Measurements from ENCODE around the gene CCDC187. TPM values are rescaled to one million over a fixed set of nuclear protein-coding genes. Genes with fewer than 3 reads are reported as not detected.
A peak's percentile ranks its signal among the peaks of the same experiment; 100 is the strongest.
"Not testable (repeated sequence)": the region's sequence is repeated elsewhere in the genome, so short reads cannot be mapped to it uniquely, and the experiment has no call there.

The CCDC187 gene
- total RNA-seq, 1 donor from 2014 or later: not detected

DNA sequence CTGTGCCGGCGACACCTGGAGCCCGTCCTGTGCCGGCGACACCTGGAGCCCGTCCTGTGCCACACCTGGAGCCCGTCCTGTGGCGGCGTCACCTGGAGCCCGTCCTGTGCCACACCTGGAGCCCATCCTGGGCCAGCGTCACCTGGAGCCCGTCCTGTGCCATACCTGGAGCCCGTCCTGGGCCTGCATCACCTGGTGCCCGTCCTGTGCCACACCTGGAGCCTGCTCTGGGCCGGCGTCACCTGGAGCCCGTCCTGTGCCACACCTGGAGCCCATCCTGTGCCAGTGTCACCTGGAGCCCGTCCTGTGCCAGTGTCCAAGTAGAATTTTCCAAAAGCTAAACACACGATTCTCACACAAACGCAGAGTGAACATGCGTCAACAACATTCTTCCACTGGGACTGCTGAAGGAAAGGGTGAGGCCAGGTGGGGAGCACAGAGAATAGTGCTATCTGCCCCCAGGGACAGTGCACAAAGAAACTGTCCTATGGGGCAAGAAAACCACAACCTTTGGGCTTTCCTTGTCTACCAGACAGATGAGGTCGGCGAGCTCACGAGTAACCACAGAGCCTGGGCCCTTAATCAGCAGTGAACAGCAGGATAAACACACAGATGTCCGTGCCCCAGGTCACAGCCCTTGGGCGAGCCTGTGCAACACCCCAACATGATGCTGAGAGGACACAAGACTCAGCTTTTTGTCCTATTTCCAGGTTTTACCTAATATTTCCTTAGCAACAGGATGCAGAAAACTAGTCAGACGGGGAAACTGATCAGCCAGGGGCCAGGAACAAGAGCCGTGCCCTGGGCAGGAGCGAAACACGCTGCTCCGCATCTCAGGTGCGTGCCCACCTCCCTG lies 66.2 kb downstream of the CCDC187 start:
- DNase-seq: no peak

DNA sequence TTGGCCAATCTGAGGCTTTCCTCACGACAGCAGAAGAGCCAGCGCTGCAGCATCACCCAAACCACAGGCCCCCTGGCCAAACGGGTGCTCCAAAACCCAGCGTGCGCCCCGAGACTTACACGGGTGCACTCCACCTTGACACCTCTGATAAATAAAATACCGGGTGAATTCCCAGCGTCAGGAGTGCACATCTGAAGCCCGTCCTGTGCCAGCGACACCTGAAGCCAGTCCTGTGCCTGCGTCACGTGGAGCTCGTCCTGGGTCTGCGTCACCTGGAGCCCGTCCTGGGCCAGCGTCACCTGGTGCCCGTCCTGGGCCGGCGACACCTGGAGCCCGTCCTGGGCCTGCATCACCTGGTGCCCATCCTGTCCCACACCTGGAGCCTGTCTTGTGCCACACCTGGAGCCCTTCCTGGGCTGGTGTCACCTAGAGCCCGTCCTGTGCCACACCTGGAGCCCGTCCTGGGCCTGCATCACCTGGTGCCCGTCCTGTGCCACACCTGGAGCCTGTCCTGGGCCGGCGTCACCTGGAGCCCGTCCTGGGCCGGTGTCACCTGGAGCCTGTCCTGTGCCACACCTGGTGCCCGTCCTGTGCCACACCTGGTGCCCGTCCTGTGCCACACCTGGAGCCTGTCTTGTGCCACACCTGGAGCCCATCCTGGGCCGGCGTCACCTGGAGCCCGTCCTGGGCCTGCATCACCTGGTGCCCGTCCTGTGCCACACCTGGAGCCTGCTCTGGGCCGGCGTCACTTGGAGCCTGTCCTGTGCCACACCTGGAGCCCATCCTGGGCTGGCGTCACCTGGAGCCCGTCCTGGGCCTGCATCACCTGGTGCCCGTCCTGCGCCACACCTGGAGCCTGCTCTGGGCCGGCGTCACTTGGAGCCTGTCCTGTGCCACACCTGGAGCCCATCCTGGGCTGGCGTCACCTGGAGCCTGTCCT lies 67.2 kb downstream of the CCDC187 start:
- not testable (repeated sequence) for DNase-seq

DNA sequence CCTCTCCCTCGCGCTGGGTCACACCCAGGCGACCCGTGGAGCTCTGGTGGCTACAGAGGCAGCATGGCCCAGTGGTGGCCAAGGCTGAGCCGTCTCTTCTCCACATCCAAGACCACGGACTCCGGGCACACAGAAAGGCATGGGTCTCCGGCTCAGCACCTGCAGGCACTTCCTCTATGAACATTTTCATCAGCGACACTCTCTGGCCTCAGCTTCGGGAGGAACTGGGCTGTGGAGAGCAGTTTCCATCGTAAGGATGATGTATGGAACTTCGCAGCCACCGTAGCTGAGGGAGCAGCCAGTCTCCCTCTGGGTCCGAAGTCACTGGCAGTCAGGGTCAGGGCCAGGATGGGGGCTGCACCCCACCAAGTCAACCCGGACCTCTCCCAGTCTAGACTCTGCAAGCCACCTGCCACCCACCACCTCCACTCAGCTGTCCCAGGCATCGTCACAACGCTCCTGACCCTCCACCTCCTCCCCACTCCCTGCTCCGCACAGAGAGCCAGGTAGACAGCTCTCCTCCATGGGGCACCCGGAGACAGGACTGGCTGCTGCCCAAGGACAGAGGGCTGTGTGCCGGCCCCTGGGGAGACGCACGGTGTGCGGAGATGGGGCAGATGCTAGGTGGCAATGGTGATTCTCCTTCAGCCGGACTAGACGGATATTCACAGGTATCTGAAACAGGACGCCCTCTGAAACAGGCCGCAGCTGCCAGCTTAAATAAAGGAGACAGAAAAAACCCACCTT lies 68.0 kb downstream of the CCDC187 start:
- no peak for DNase-seq

DNA sequence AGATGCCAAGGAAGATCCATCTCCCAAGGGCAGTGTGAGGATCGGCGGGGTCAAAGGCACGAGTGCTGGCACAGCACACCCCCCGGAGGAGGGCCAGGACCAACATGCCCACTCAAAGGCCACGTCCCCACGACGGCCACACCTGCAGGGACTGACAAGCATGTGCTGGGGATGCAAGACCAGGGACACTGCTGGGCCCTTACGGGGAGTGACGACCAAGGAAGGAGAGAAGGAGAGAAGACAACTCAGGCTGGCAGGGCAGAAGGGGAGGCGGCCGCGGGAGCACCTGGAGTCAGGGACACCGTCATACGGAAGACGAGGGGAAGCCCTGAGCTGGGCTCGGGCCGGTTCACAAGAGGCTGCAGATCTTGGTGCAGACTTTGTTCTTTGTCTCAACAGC lies 68.7 kb downstream of the CCDC187 start:
- DNase-seq: no peak

DNA sequence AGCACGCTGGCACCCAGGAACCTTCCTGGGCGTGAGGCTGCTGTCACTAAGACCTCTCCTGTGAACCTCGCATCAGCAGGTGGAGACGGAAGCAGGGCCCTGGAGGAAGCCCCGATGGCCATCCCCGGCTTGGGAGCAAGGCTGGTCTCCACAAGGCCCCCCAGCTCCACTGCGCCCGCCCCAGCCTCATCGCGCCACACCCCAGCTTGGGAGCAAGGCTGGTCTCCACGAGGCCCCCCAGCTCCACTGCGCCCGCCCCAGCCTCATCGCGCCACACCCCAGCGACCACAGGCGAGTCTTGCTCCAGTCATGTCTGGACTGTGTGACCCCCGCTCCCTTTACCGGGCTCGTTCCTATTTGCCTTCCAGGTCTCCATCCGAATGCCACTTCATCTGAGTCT lies 69.3 kb downstream of the CCDC187 start:
- DNase-seq: no peak

DNA sequence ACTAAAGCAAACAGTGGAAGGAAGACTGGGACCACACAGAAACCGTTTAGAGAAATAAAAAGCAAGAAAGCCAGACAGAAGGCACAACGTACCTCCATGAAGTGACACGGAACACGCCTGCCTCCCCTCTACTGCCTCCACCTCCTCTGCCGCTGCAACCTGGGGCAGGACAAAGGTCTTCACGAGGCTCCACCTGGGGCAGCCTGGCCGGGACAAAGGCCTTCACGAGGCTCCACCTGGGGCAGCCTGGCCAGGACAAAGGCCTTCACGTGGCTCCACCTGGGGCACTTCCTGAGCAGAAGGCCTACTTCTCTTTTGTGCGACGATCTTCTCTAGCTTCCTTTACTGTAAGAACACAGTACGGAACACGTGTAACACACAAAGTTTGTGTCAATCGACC lies 70.0 kb downstream of the CCDC187 start:
- DNase-seq: no peak

DNA sequence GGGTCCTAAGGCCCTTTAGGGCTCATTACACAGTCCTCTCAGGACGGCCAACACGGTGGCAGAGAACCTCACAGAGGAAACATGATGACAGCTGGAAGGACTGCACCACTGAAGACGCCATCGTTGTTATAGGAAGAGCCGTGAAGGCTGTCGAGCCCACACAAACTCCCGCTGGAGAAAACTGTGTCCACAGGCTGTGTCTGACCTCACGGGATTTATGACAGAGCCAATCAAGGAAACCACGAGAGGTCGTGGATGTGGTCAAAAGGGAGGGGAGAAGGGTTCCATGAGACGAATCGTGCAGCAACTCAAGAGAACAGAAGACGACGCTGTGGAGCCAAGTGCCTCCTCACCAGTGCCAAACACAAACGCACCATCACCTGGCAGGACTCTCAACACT lies 70.5 kb downstream of the CCDC187 start:
- no peak for DNase-seq

DNA sequence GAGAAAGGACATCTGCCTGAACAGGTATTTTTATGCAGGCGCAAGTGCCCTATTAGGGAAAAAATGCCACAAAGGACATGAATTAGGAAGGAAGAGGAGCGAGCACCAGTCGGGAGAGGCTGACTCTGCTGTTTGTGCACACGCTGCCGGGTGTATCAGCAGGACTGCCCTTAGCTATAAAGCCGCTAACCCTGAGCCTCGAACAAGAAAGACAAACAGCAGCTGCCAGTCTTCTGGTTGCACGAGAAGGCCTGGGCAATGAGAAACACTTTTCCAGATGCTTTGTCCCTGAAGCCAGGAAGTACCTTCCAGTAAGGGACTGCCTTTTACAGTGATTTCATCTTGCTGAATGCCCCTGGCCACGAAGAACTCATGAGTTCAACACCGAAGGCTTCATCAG lies 70.9 kb downstream of the CCDC187 start:
- DNase-seq: no peak

DNA sequence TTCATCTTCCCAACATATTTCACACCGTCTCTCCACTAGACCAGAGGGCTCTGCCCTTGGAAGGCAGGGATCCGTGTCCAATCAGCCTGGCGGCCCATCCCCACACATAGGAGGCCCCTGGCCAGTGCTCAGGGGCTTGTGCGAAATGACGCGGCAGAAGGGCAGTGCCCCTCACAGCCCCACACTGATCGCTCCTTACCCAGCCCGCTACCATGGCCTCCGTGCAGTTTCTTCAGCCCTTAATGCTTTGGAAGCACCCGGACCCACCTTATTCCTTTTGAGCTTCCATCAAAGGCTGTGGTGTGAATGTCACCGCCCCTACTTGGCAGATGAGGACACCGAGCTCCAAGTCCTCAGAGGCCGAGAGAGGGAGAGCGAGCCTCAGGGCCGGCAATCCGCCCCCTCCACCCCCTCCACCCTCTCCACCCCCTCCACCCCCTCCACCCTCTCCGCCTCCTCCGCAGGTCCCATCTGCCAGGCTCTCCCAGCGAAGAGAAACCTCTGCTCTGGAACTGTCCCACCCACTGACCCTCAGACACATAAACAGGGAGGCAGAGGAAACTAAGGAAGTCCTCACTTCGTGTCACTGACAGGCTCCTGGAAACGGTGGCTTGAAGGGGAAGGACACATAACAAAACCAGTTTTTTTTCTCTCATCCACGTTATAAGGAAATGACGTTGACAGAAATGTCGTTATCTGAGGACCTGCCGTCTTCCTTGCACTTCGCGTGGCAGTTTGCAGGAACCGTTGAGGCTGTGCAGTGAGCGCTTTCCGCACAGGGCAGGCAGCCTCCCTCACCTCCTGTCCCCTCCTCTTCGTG lies 72.2 kb downstream of the CCDC187 start:
- DNase-seq: no peak

DNA sequence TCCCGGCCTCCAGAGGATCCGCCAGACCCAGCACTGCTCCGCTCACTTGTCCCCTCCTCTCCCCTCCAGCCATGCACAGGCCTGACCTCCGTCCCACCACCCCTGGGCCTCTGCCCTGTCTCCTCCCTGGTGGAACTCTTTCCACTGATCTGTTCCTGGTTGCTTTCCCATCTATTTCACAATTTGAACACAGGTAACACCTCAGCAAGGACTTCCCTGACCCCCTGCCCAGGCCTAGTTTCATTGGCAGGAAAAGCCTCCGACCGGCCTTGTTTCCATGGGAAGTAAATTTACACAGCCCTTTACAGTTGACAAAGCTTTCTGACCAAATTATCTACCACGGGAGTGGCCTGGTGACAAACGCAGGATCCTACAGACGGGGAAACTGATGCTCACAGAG lies 73.1 kb downstream of the CCDC187 start:
- no peak for DNase-seq

DNA sequence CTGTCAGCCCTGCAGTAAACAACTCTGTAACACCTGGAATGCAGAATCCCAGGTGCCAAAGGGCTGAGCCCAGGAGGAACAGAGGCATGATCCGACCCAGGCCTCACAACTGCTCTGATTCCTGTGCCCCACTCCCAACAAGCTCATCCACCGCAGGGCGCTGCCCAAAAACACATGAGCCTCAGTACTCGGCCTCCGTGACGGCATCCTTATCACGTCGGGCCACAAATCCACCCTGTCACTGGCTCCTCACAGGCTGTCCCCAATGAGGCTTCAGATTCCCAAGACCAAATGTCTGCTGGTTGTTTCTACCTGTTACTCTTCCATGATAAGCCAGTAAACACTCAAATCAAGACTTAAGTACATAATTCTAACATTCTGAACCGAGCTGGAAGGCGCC lies 73.5 kb downstream of the CCDC187 start:
- no peak for DNase-seq

DNA sequence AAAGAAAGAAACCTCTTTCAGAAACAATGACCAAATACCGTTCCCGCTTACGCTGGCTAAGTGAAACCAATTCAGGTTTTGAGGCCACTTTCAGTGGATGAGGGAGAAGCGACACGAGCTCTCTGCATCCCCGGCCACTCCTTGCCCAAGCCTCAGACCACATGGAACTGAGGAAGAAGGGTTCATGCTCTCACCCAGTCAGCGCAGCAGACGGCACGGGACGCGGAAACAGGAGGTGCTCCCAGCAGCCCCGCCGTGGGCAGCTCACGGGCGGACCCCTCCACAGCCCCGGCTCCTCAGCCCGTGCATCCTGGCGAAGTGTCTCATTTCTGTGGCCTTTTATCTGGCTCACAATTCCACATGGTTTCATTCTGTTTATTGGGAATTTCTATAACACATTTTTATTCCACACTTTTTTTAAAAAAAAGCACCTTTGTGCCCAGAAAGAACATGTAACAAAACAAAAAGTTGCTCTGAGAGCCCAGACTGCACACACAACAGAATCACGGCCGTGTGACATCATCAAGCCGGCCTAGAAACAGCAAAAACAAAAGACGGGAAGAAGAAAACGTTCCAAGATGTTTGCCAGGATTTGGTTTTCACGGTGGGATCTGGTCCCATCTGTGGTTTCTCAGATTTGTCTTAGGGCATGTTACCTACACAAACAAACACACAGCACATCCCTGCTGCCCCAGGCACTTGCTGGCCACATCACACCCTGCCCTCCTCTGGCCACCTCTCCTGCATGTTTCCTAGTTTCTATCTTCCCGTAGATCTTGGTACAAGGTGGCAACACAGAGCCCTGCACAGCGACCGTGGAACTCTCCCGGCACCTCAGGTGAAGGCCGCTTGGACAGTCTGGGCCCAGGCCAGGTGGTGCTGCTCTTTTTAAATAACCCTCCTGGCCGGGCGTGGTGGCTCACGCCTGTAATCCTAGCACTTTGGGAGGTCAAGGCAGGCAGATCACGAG lies 74.5 kb downstream of the CCDC187 start:
- DNase-seq: no peak

DNA sequence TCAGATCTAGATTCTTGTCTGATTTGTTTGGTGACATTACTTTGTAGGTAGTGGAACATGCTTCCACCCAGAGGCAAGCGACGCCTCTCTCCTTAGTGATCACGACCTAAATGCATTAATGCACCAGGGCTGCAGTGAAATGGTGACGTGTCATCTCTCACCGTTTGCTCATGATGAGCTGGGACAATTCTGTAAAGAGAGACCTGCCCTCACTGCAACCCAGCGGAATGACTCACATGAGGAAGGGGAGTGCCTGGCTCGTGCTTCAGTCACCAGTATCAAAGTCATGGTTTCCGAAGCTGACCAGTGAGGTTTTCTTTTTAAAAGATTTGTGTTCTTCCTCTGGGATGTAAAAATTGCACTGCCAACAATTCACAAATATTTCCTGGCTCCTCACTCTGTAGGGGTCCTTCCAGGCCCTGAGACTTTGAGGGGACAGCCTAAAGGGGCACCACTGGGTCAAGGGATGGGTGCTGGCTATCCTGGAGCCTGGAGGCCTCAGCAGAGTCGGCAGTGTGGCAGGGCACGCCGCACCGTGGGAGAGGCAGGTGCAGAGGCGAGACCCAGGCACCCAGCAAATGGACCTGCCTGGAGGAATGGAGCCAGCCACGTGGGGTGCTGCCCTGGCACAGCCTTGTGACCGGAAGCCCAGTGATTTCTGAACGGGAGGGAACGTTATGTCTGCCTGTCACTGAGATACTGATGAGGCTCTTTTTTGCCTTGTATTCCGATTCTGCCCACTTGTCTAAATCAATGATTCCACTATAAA lies 75.6 kb downstream of the CCDC187 start:
- peak; percentile 77 for DNase-seq

DNA sequence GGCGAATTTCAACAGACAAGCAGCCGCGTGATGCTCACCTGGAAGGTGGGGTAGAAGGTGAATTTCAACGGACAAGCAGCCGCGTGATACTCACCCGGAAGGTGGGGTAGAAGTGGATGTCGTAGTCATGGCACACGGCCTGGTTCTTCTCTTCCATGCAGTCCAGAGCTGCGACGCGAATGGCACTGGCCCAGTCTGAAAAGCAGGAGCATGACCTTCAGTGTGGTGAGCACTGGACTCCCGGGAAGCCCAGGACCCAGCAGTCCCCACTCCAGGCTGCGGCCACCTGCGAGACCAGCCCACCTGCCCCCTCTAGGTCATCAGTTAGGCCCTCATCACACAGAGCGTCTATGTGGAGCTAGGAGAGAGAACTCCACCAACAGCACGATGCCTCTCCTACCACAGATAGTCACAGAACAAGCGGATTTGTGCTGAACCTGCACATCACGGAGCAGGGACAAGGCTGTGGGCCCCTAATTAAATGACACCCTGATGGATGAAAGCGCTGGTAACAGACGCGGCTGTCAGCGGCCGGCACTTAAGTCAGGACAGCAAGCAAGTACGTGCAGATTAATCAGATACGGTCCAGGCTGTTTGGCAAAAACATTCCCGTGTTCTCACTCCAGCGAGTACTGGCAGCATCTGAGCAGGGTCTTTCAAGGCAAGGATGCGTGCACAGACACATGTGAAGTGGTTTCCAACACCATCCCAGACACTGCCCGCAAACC lies 77.0 kb downstream of the CCDC187 start:
- DNase-seq: no peak

DNA sequence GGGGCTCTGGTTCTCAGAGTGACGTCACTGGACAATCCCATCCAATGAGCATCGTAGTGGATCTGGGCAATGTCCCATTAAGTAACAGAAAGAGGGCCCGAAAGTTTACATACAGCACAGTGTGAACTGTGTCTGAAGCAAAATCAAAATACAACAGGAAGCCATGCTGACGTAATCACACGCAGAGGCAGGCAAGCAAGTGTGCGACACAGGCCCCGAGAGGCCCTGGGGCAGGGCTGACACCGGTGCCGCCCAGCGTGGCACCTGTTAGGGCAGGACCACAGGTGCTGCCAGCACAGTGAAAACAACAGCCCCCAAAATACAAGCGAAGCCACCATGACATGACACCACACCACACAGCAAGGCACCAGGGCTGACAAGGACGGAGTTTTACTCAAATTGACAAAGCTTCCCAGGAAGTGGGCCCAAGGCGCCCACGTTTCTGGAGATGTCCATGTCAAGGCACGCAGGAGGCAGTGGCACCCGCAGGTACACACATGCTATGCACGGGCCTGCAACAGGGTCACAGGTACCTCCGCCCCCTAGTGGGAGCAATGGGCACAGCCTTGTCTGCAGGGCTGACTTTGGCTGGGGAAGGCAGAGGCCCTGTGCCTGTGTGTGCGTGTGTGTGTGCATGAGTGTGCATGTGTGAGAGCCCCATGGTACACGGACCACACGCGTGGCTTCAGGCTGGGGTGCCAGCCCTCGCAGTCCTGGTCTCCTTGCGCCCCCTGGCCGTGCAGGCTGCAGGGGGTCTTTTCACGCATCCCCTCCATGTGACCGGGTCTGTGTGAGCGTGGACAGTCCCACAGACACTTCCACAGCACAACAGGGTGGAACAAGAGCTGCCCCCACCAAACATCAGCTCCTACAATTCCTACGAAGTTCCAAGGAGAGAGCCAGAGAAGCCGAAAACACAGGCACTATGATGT lies 77.9 kb downstream of the CCDC187 start:
- peak; percentile 76 for DNase-seq

DNA sequence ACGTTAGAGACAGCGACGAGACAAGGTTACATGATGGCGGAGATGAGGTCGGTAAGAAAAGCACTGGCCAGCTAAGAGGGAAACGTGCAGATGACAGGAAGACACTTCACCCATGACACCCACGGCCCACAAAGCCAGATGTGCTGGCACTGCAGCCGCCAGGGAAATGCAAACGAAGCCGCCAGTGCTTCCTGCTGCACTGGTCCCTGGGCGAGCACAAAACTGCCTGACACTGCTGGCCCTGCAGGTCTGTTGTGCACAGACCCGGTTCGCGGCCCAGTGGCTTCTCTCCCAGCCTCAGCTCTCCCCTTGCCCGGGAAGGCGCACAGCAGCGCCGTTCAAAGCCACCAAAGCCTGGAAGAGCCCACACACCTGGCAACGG lies 78.5 kb downstream of the CCDC187 start:
- no peak for DNase-seq

DNA sequence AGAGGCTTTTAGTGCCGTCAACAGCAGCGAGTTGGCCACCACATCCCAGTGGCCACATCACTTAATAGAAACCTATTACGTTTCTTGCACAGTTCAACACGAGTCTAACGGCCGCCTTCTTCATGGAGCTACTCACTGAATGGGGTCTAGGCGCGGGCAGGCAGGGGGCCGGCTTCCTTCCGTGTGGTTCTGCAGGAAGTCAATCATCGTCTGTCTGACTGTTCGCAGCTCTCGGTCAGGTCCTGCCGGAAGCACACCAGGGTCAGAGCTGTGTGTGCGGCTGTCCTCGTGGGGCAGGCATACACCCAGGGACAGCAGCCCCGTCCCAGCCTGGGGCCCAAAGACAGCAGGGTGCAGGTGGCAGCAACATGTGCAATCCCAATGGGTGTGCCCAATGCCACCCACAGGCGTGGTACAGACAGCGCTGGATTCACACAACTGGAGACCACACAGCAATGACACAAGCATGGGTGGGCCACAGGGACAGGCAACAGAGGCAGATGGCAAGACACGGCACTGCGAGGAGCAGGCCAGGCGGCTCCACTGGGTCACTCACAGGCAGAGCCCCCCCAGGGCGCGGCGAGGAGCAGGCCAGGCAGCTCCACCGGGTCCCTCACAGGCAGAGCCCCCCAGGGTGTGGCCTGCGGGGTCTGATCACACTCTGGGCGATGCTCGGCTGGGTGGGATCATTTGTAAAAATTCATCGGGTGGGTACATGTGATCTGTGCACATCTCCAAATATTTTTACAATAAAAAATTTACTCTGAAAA lies 79.8 kb downstream of the CCDC187 start:
- no peak for DNase-seq

Measured in dermis blood vessel endothelial cell (primary cell).